GM21619 (cell line): ENCODE measurements around the gene POU6F2.

Experiments
- ATAC-seq: cut with Tn5 transposase; IDR thresholded peaks from one replicate; pipeline ENCODE4 v1.9.1; 2021; ENCODE audit not compliant: unreplicated experiment

Gene POU6F2

GRCh38 chr7:39394105-39394680, 416.5 kb downstream of the POU6F2 start:
- ATAC-seq = no peak

GRCh38 chr7:39399458-39399857, 421.7 kb downstream of the POU6F2 start:
- ATAC-seq = no peak

GRCh38 chr7:39399986-39400385, 422.3 kb downstream of the POU6F2 start:
- ATAC-seq = no peak

- no peak for ATAC-seq
Measured at GRCh38 chr7:39400836-39401235, 423.1 kb downstream of the POU6F2 start.

GRCh38 chr7:39402034-39402433, 424.3 kb downstream of the POU6F2 start:
- no peak for ATAC-seq

- ATAC-seq = no peak
Measured at GRCh38 chr7:39404907-39405306, 427.2 kb downstream of the POU6F2 start.

GRCh38 chr7:39405581-39405980, 427.9 kb downstream of the POU6F2 start:
- ATAC-seq = no peak

GRCh38 chr7:39406467-39406866, 428.8 kb downstream of the POU6F2 start:
- ATAC-seq = no peak

GRCh38 chr7:39407137-39407536, 429.4 kb downstream of the POU6F2 start:
- ATAC-seq = no peak

GRCh38 chr7:39407723-39408122, 430.0 kb downstream of the POU6F2 start:
- ATAC-seq = no peak

GRCh38 chr7:39408906-39409305, 431.2 kb downstream of the POU6F2 start:
- no peak for ATAC-seq

- ATAC-seq = no peak
Measured at GRCh38 chr7:39410582-39410981, 432.9 kb downstream of the POU6F2 start.

GRCh38 chr7:39413636-39414223, 436.0 kb downstream of the POU6F2 start:
- peak; percentile 3 for ATAC-seq

- peak; percentile 85 for ATAC-seq
Measured at GRCh38 chr7:39414224-39415035, 436.7 kb downstream of the POU6F2 start.

- no peak for ATAC-seq
Measured at GRCh38 chr7:39415091-39415787, 437.5 kb downstream of the POU6F2 start.

- no peak for ATAC-seq
Measured at GRCh38 chr7:39416866-39417265, 439.2 kb downstream of the POU6F2 start.

GRCh38 chr7:39417642-39418041, 439.9 kb downstream of the POU6F2 start:
- ATAC-seq = no peak

GRCh38 chr7:39421251-39421650, 443.5 kb downstream of the POU6F2 start:
- ATAC-seq = no peak

GRCh38 chr7:39421661-39422060, 444.0 kb downstream of the POU6F2 start:
- no peak for ATAC-seq

- ATAC-seq = no peak
Measured at GRCh38 chr7:39428221-39428620, 450.5 kb downstream of the POU6F2 start.

GRCh38 chr7:39429421-39429820, 451.7 kb downstream of the POU6F2 start:
- no peak for ATAC-seq

GRCh38 chr7:39430441-39430840, 452.7 kb downstream of the POU6F2 start:
- no peak for ATAC-seq
